Trophoblast cell (in vitro differentiated cells and primary cell): ENCODE measurements around the gene TNNT2.

ENCODE experiments used
- DNase-seq, 2 donors: peaks; one replicate each; pipeline ENCODE4 v3.0.0-alpha.2; 2016
- H2AFZ ChIP-seq: 2 replicates; pipeline ENCODE4 v1.6.1; 2013; ENCODE audit warnings: low read length, moderate library complexity, mild to moderate bottlenecking; ENCODE audit not compliant: insufficient read depth, poor library complexity
- H2AK5ac ChIP-seq: 2 replicates; pipeline ENCODE4 v1.6.1; 2013; ENCODE audit warnings: mild to moderate bottlenecking, low read length
- H2BK120ac ChIP-seq: 2 replicates; pipeline ENCODE4 v1.6.1; 2013; ENCODE audit warnings: low read length, mild to moderate bottlenecking, moderate library complexity; ENCODE audit not compliant: insufficient read depth, poor library complexity
- H2BK12ac ChIP-seq: 2 replicates; pipeline ENCODE4 v1.6.1; 2013; ENCODE audit warnings: mild to moderate bottlenecking, low read length, moderate library complexity
- H2BK5ac ChIP-seq: 2 replicates; pipeline ENCODE4 v1.6.1; 2013; ENCODE audit warnings: low read length, low read depth, moderate library complexity, mild to moderate bottlenecking; ENCODE audit not compliant: poor library complexity
- H3K14ac ChIP-seq: 2 replicates; pipeline ENCODE4 v1.6.1; 2013; ENCODE audit warnings: mild to moderate bottlenecking, low read length
- H3K18ac ChIP-seq: 2 replicates; pipeline ENCODE4 v1.6.1; 2013; ENCODE audit warnings: mild to moderate bottlenecking, low read length
- H3K23ac ChIP-seq: 2 replicates; pipeline ENCODE4 v1.6.1; 2013; ENCODE audit warnings: low read length
- H3K27ac ChIP-seq: 2 replicates; pipeline ENCODE4 v1.5.1; 2013; ENCODE audit warnings: low read depth, mild to moderate bottlenecking, inconsistent platforms, low read length, moderate library complexity
- H3K27me3 ChIP-seq: 2 replicates; pipeline ENCODE4 v1.6.1; 2013; ENCODE audit warnings: inconsistent platforms, mild to moderate bottlenecking, low read length, moderate library complexity; ENCODE audit not compliant: insufficient read depth
- H3K36me3 ChIP-seq, 2 experiments: 1 replicate in 1 of 2; 2 replicates in 1 of 2; pipeline ENCODE4 v1.6.1; 2013; ENCODE audit warnings: low read length in 2 of 2, mild to moderate bottlenecking in 2 of 2, moderate library complexity in 1 of 2; ENCODE audit not compliant: insufficient read depth in 2 of 2, control insufficient read depth in 1 of 2
- H3K4ac ChIP-seq: 2 replicates; pipeline ENCODE4 v1.6.1; 2013; ENCODE audit warnings: low read depth, mild to moderate bottlenecking, low read length, moderate library complexity
- H3K4me1 ChIP-seq, 2 experiments: 1 replicate in 1 of 2; 2 replicates in 1 of 2; pipeline ENCODE4 v1.6.1; 2013; ENCODE audit warnings: low read length in 2 of 2, mild to moderate bottlenecking in 2 of 2, moderate library complexity in 1 of 2; ENCODE audit not compliant: insufficient read depth in 2 of 2, control insufficient read depth in 1 of 2
- H3K4me2 ChIP-seq: 2 replicates; pipeline ENCODE4 v1.6.1; 2013; ENCODE audit warnings: inconsistent platforms, mild to moderate bottlenecking, low read length, moderate library complexity
- H3K4me3 ChIP-seq: 2 replicates; pipeline ENCODE4 v1.5.1; 2013; ENCODE audit warnings: mild to moderate bottlenecking, low read depth, low read length, inconsistent platforms
- H3K79me1 ChIP-seq: one replicate; pipeline ENCODE4 v1.6.1; 2013; ENCODE audit warnings: low read length
- H3K79me2 ChIP-seq: 2 replicates; pipeline ENCODE4 v1.6.1; 2013; ENCODE audit warnings: low read length, mild to moderate bottlenecking; ENCODE audit not compliant: control insufficient read depth, insufficient read depth, poor library complexity
- H3K9ac ChIP-seq: 2 replicates; pipeline ENCODE4 v1.6.1; 2013; ENCODE audit warnings: mild to moderate bottlenecking, low read length
- H3K9me3 ChIP-seq: 2 replicates; pipeline ENCODE4 v1.6.1; 2013; ENCODE audit warnings: low read depth, mild to moderate bottlenecking, control low read depth, inconsistent platforms, low read length; ENCODE audit not compliant: insufficient read depth
- H4K12ac ChIP-seq: 2 replicates; pipeline ENCODE4 v1.6.1; 2013; ENCODE audit warnings: low read depth, mild to moderate bottlenecking, low read length, moderate library complexity
- H4K8ac ChIP-seq: 2 replicates; pipeline ENCODE4 v1.6.1; 2013; ENCODE audit warnings: low read depth, mild to moderate bottlenecking, low read length, moderate library complexity
- H4K91ac ChIP-seq: one replicate; pipeline ENCODE4 v1.6.1; 2013; ENCODE audit warnings: low read depth, mild to moderate bottlenecking, low read length, moderate library complexity
- WGBS: extraction: QIAGEN DNeasy Blood & Tissue Kit; methylation state at CpG from one replicate; pipeline ENCODE4 v1.1.7; 2013; ENCODE audit warnings: missing lambda C conversion rate; ENCODE audit not compliant: insufficient read length, insufficient coverage; ENCODE audit errors: extremely low coverage; 5-methylcytosine and 5-hydroxymethylcytosine counted together

TNNT2 gene

DNA sequence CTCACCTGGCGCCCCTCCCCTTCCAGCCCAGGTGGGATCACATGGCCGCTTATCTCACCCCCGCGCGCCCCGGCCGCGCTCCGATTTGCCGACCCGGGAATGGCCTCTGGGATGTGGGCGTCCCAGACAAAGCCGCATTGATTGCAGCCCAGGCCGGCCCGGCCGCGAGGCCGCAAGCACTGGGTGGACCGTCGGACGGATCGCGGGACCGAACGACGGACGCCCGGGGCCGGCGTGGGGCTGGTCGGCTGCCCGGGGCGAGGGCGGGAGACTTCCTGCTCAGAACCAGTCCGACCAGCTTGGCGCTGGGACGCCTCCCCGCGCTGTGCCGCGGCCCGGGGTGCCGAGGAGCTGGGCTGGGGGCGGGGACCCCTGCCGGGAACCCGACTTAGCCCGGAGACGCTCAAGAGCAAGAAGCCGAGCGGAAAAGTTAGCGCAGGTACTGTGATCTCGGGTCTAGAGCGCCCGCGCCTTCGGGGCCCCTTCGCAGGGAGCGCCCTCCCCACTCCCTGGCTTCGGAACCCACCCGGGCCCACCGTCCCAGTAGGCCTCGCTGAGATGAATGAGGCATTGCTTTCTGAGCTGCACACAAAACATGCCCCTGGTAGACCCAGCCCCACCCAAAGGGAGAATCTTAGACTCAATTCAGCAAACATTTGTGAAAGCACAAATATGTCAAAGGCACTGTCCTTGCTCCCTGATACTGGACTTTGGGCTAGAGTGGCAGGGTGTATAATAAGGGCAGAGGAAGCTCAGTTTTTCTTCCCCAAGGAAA, 22.1 kb upstream of the TNNT2 start:
- peak overlapping the region; percentile 28 for H2BK5ac ChIP-seq
- peak; percentile 53 to 73 for DNase-seq
- H2BK12ac ChIP-seq = peak overlapping the region; percentile 34
- no peak overlapping the region for H3K23ac ChIP-seq
- H3K79me2 ChIP-seq = peaks cover 12% of the 10 kb centered on the region
- peak overlapping the region; percentile 50 for H3K14ac ChIP-seq
- peak overlapping the region; percentile 84 for H2BK120ac ChIP-seq
- H4K8ac ChIP-seq = peak overlapping the region; percentile 84
- H3K18ac ChIP-seq = peak overlapping the region; percentile 44
- H3K4me2 ChIP-seq = peak overlapping the region; percentile 64
- no peaks in the 10 kb centered on the region for H3K36me3 ChIP-seq
- H3K9ac ChIP-seq = peak overlapping the region; percentile 10
- H3K4me1 ChIP-seq = peaks cover 28 to 31% of the 10 kb centered on the region in 2 experiments
- H3K27me3 ChIP-seq = no peaks in the 10 kb centered on the region
- H4K12ac ChIP-seq = peak overlapping the region; percentile 87
- peaks cover 18% of the 10 kb centered on the region for H3K79me1 ChIP-seq
- no CpG with 5 or more reads among the region's 62 CpGs for WGBS
- H3K4ac ChIP-seq = peak overlapping the region; percentile 35
- no peaks in the 10 kb centered on the region for H3K9me3 ChIP-seq
- H2AK5ac ChIP-seq = peak overlapping the region; percentile 11
- H3K27ac ChIP-seq = peak overlapping the region; percentile 6
- H2AFZ ChIP-seq = peak overlapping the region; percentile 24
- H4K91ac ChIP-seq = peak overlapping the region; percentile 91
- H3K4me3 ChIP-seq = peak overlapping the region; percentile 70

DNA sequence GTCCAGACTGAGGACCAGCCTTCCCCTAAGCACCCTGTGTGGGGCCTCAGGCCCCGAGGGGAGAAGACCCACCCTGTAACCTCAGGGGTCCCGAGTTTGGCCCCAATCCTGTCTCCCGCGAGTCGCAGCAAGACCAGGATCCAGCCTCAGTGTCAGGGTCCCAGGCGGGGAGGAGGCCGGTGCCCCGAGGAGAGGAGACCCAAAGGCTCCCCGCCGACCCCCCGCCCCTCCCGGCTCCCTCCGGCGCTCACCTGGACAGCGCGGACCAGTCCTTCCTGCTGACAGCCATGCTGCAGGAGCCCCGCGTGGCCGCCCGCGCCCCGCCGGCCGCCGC, 21.5 kb upstream of the TNNT2 start, which contains the start of gene LAD1:
LAD1 (minus strand) TSS at position 307 of the 334 bp plus-strand sequence; CDS start at position 289, 18 bp downstream.
- H2BK120ac ChIP-seq = peak within 1 kb of the TSS; percentile 84
- no peak within 1 kb of the TSS for H3K23ac ChIP-seq
- peak within 1 kb of the TSS; percentile 43 for H2AK5ac ChIP-seq
- peak within 1 kb of the TSS; percentile 91 for H4K91ac ChIP-seq
- H2BK12ac ChIP-seq = peak within 1 kb of the TSS; percentile 34
- H3K9ac ChIP-seq = peak within 1 kb of the TSS; percentile 15
- H3K36me3 ChIP-seq = no peaks in the 10 kb centered on the region
- peak within 1 kb of the TSS; percentile 62 for H3K14ac ChIP-seq
- peak within 1 kb of the TSS; percentile 70 for H3K4me3 ChIP-seq
- peaks cover 12% of the 10 kb centered on the region for H3K79me2 ChIP-seq
- H3K9me3 ChIP-seq = no peaks in the 10 kb centered on the region
- peaks cover 18% of the 10 kb centered on the region for H3K79me1 ChIP-seq
- DNase-seq = no peak
- peak within 1 kb of the TSS; percentile 44 for H3K18ac ChIP-seq
- H3K27me3 ChIP-seq = no peaks in the 10 kb centered on the region
- peak within 1 kb of the TSS; percentile 24 for H2AFZ ChIP-seq
- no CpG with 5 or more reads among the region's 25 CpGs for WGBS
- peak within 1 kb of the TSS; percentile 35 for H3K4ac ChIP-seq
- H4K12ac ChIP-seq = peak within 1 kb of the TSS; percentile 87
- H3K27ac ChIP-seq = peak within 1 kb of the TSS; percentile 6
- H2BK5ac ChIP-seq = peak within 1 kb of the TSS; percentile 28
- peak within 1 kb of the TSS; percentile 84 for H4K8ac ChIP-seq
- H3K4me2 ChIP-seq = peak within 1 kb of the TSS; percentile 64
- H3K4me1 ChIP-seq = peaks cover 28 to 31% of the 10 kb centered on the region in 2 experiments

DNA sequence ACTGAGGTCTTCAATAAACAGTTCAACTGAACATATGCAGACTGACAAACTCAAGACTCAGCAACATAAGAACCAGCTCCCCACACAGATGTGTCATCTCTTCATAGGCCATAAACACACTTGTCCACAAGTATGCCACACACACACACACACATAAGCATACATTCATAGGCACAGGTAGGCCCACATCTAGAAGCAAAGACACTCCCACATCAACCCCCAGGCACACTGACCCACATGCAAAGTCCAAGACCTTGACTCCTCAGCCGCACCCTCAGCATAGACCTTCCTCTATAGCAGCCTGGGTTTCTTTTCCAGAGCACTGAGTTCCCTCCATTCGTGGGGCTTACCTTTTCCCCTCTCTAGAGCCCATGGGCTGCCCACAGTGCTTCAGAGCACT, 20.2 kb upstream of the TNNT2 start:
- H3K4me3 ChIP-seq = no peak overlapping the region
- H4K91ac ChIP-seq = peak overlapping the region; percentile 91
- no peaks in the 10 kb centered on the region for H3K27me3 ChIP-seq
- H3K18ac ChIP-seq = no peak overlapping the region
- H3K14ac ChIP-seq = no peak overlapping the region
- no peak overlapping the region for H3K4ac ChIP-seq
- no peak overlapping the region for H2BK5ac ChIP-seq
- WGBS = no CpG with 5 or more reads among the region's 2 CpGs
- H4K12ac ChIP-seq = no peak overlapping the region
- no peak overlapping the region for H3K27ac ChIP-seq
- no peak overlapping the region for H2BK120ac ChIP-seq
- no peak overlapping the region for H2BK12ac ChIP-seq
- no peak overlapping the region for H3K9ac ChIP-seq
- no peak overlapping the region for H2AFZ ChIP-seq
- H2AK5ac ChIP-seq = no peak overlapping the region
- no peak overlapping the region for H4K8ac ChIP-seq
- peaks cover 28 to 31% of the 10 kb centered on the region in 2 experiments for H3K4me1 ChIP-seq
- peak; percentile 90 to 91 for DNase-seq
- H3K4me2 ChIP-seq = peak overlapping the region; percentile 6
- peaks cover 18% of the 10 kb centered on the region for H3K79me1 ChIP-seq
- no peak overlapping the region for H3K23ac ChIP-seq
- peaks cover 12% of the 10 kb centered on the region for H3K79me2 ChIP-seq
- no peaks in the 10 kb centered on the region for H3K9me3 ChIP-seq
- no peaks in the 10 kb centered on the region for H3K36me3 ChIP-seq

DNA sequence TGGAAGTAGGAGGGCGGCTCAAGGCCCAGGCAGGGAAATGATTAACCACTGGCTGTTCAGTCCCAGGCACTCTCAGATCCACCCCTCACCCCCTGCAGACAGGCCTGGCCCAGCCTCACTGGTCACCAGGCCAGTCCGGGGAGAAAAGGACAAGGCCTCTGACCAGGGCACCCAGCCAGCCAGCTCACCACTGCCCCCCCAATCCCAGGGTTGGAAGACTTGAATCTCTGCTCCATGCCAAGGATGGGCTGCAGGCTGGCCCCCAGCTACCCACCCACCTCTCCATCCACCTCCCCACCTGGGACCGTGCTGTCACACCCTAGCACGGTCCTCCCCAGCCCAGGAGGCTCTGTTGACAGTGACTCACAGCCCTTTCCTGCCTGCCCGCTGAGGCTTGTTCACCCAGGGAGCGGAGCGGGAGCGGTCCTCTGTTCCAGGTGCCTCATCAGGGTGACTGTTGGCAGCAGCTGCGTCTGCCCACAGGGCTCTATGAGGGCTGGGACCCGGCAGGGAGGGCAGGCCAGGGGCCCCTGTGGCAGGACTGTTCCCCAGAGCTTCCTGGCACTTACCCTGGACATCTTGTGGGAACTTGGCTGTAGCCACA, 19.5 kb upstream of the TNNT2 start:
- Histone ChIP-seq H3K4ac (no peak overlapping the region), H3K18ac (no peak overlapping the region), H2AFZ (no peak overlapping the region), H3K9ac (no peak overlapping the region), H3K27ac (no peak overlapping the region), H3K79me1 (peaks cover 18% of the 10 kb centered on the region), H2BK5ac (no peak overlapping the region), H3K27me3 (no peaks in the 10 kb centered on the region), H3K79me2 (peaks cover 12% of the 10 kb centered on the region), H4K12ac (no peak overlapping the region), H2BK12ac (no peak overlapping the region), H3K4me1 (peaks cover 28 to 31% of the 10 kb centered on the region in 2 experiments), H3K14ac (no peak overlapping the region), H2BK120ac (no peak overlapping the region), H3K4me3 (no peak overlapping the region), H3K4me2 (no peak overlapping the region), H3K9me3 (no peaks in the 10 kb centered on the region), H4K8ac (no peak overlapping the region), H3K23ac (no peak overlapping the region), H3K36me3 (no peaks in the 10 kb centered on the region), H2AK5ac (no peak overlapping the region), H4K91ac (no peak overlapping the region)
- DNase-seq = peak; percentile 27 to 47
- no CpG with 5 or more reads among the region's 10 CpGs for WGBS
